ENCODE measurements around the gene ERC2.

Gene ERC2

DNA sequence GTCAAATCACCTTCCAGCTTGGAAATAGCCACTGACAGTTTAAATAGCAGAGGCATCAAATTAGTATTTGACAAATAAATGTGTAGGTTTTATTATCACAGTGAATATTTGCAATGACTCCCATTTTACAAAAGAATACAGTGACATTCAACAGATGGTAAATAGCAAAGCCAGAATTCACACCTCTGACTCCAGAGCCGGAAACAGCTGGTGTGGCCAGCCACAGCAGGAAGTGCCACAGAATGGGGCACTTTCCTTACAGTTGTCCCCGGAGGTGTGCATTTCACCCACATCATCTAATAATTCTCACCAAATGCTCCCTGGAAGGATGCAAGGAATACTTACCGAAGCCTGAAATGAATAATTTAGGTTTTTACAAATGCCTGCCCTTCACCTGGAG lies 685.5 kb downstream of the ERC2 start:
- TF ChIP-seq CSDC2 (CRISPR knock-in tag; IDR thresholded peaks at IDR 0.05) = no peak
- TF ChIP-seq, protein P1, sequence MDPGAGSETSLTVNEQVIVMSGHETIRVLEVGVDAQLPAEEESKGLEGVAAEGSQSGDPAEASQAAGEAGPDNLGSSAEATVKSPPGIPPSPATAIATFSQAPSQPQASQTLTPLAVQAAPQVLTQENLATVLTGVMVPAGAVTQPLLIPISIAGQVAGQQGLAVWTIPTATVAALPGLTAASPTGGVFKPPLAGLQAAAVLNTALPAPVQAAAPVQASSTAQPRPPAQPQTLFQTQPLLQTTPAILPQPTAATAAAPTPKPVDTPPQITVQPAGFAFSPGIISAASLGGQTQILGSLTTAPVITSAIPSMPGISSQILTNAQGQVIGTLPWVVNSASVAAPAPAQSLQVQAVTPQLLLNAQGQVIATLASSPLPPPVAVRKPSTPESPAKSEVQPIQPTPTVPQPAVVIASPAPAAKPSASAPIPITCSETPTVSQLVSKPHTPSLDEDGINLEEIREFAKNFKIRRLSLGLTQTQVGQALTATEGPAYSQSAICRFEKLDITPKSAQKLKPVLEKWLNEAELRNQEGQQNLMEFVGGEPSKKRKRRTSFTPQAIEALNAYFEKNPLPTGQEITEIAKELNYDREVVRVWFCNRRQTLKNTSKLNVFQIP (CRISPR knock-in tag; IDR thresholded peaks at IDR 0.05; ENCODE audit: borderline replicate concordance, low read depth) = no peak
- no peak for TF ChIP-seq BACH2 (CRISPR knock-in tag; IDR thresholded peaks at IDR 0.05; ENCODE audit: borderline replicate concordance)
- TF ChIP-seq ESRRG (CRISPR knock-in tag; IDR thresholded peaks at IDR 0.05) = no peak
- no peak for TF ChIP-seq PPARA (CRISPR knock-in tag; IDR thresholded peaks at IDR 0.05; ENCODE audit: borderline replicate concordance)
- TF ChIP-seq OSR1 (CRISPR knock-in tag; IDR thresholded peaks at IDR 0.05) = no peak
- ATAC-seq = no peak

DNA sequence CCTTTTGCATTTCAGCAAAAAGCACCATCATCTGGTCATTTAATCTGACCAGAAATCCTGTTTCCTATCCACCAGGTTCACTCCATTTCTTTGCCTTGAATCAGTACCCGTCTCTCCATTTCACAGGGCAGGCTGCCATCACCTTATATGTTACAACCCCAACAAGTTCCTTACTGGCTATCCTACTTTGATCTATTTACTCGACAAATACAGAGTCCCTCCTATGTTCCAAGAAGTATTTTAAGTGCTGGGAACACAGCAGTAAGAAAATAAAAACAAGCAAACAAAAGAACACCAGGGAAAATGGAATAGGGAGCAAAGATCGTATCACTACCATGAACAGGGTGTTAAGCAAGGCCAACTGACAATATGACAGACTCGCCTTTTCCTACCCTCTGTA lies 685.9 kb downstream of the ERC2 start:
- TF ChIP-seq GLIS3 (CRISPR knock-in tag; IDR thresholded peaks at IDR 0.05) (no peak), ZFP30 (CRISPR knock-in tag; IDR thresholded peaks at IDR 0.05) (no peak)
- ATAC-seq = no peak

DNA sequence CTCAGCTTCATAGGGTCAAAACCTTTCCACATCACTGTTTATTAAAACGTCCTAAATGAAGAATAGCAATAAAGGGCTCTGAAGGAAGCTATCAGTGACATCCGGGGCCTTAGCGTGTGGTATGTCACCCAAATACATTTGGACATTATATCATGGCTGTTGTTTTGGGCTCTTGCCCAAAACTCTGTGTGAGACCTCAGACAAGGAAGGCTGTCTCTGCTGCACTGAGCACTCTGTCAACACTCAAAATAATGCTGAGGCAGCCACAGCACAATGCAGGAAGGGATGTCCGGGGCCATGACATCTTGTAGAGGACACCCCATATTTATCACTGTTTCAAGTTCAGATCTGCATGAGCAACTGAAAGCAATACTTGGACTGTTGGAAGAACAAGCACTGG lies 687.4 kb downstream of the ERC2 start:
- ATAC-seq = no peak
- TF ChIP-seq GLIS3 (CRISPR knock-in tag; IDR thresholded peaks at IDR 0.05) (no peak), ZNF70 (CRISPR knock-in tag; IDR thresholded peaks at IDR 0.05) (no peak), RARB (CRISPR knock-in tag; IDR thresholded peaks at IDR 0.05) (no peak), TCF4 (CRISPR knock-in tag; IDR thresholded peaks at IDR 0.05; ENCODE audit: borderline replicate concordance) (no peak), PPARA (CRISPR knock-in tag; IDR thresholded peaks at IDR 0.05; ENCODE audit: borderline replicate concordance) (no peak)
- TF ChIP-seq, protein P1 (CRISPR knock-in tag; IDR thresholded peaks at IDR 0.05; ENCODE audit: borderline replicate concordance, low read depth) = no peak

DNA sequence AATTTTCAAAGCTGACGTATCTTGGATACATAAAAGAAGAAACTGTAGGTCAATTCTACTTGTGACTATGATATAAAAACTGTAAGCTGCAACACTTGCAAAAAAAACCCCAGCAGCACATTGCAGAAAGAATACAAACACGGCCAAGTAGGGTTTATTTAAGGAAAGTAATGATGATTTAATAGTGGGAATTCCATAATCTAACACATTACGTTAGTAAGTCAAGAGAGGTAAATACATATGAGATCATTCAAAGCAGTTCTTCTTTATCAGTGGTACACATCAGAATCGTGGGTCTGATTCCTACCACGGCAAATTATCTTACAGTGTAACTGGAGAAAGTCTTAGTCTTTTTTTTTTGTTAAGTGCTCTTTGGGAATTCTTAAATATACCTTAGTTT lies 688.7 kb downstream of the ERC2 start:
- TF ChIP-seq ZFP30 (CRISPR knock-in tag; IDR thresholded peaks at IDR 0.05) (no peak), ZNF8 (CRISPR knock-in tag; IDR thresholded peaks at IDR 0.05) (no peak), GLIS3 (CRISPR knock-in tag; IDR thresholded peaks at IDR 0.05) (no peak), PPARA (CRISPR knock-in tag; IDR thresholded peaks at IDR 0.05; ENCODE audit: borderline replicate concordance) (no peak), ISL1 (CRISPR knock-in tag; IDR thresholded peaks at IDR 0.05) (no peak), ZNF70 (CRISPR knock-in tag; IDR thresholded peaks at IDR 0.05) (no peak), BACH2 (CRISPR knock-in tag; IDR thresholded peaks at IDR 0.05; ENCODE audit: borderline replicate concordance) (no peak), ARNTL (CRISPR knock-in tag; IDR thresholded peaks at IDR 0.05; ENCODE audit: borderline replicate concordance, low read depth) (no peak), OSR1 (CRISPR knock-in tag; IDR thresholded peaks at IDR 0.05) (no peak), SNAI2 (CRISPR knock-in tag; IDR thresholded peaks at IDR 0.05) (no peak), CSDC2 (CRISPR knock-in tag; IDR thresholded peaks at IDR 0.05) (no peak)
- TF ChIP-seq, protein P2, sequence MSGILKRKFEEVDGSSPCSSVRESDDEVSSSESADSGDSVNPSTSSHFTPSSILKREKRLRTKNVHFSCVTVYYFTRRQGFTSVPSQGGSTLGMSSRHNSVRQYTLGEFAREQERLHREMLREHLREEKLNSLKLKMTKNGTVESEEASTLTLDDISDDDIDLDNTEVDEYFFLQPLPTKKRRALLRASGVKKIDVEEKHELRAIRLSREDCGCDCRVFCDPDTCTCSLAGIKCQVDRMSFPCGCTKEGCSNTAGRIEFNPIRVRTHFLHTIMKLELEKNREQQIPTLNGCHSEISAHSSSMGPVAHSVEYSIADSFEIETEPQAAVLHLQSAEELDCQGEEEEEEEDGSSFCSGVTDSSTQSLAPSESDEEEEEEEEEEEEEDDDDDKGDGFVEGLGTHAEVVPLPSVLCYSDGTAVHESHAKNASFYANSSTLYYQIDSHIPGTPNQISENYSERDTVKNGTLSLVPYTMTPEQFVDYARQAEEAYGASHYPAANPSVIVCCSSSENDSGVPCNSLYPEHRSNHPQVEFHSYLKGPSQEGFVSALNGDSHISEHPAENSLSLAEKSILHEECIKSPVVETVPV (CRISPR knock-in tag; IDR thresholded peaks at IDR 0.05) = no peak
- TF ChIP-seq, protein P3, sequence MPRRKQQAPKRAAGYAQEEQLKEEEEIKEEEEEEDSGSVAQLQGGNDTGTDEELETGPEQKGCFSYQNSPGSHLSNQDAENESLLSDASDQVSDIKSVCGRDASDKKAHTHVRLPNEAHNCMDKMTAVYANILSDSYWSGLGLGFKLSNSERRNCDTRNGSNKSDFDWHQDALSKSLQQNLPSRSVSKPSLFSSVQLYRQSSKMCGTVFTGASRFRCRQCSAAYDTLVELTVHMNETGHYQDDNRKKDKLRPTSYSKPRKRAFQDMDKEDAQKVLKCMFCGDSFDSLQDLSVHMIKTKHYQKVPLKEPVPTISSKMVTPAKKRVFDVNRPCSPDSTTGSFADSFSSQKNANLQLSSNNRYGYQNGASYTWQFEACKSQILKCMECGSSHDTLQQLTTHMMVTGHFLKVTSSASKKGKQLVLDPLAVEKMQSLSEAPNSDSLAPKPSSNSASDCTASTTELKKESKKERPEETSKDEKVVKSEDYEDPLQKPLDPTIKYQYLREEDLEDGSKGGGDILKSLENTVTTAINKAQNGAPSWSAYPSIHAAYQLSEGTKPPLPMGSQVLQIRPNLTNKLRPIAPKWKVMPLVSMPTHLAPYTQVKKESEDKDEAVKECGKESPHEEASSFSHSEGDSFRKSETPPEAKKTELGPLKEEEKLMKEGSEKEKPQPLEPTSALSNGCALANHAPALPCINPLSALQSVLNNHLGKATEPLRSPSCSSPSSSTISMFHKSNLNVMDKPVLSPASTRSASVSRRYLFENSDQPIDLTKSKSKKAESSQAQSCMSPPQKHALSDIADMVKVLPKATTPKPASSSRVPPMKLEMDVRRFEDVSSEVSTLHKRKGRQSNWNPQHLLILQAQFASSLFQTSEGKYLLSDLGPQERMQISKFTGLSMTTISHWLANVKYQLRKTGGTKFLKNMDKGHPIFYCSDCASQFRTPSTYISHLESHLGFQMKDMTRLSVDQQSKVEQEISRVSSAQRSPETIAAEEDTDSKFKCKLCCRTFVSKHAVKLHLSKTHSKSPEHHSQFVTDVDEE (CRISPR knock-in tag; IDR thresholded peaks at IDR 0.05) = no peak
- TF ChIP-seq, protein P4, sequence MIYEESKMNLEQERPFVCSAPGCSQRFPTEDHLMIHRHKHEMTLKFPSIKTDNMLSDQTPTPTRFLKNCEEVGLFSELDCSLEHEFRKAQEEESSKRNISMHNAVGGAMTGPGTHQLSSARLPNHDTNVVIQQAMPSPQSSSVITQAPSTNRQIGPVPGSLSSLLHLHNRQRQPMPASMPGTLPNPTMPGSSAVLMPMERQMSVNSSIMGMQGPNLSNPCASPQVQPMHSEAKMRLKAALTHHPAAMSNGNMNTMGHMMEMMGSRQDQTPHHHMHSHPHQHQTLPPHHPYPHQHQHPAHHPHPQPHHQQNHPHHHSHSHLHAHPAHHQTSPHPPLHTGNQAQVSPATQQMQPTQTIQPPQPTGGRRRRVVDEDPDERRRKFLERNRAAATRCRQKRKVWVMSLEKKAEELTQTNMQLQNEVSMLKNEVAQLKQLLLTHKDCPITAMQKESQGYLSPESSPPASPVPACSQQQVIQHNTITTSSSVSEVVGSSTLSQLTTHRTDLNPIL (CRISPR knock-in tag; IDR thresholded peaks at IDR 0.05; ENCODE audit: low read depth) = no peak

More for the DNA sequence above, 688.7 kb downstream of the ERC2 start:
- no peak for ATAC-seq

Data from SK-N-SH treated with all-trans-retinoic acid at 6 μM for 48 hours (cell line).